GM10847 (cell line): ENCODE measurements around the gene AICDA.

ENCODE experiments used
- POLR2A ChIP-seq: IDR thresholded peaks from 2 replicates; pipeline ENCODE4 v1.6.1; 2011; ENCODE audit not compliant: insufficient read length; ENCODE audit errors: extremely low read depth

AICDA gene

GRCh38 chr12:8561011-8561410 lies 51.6 kb downstream of the AICDA start:
- no peak for TF ChIP-seq POLR2A

- no peak for TF ChIP-seq POLR2A
These were observed 53.0 kb downstream of the AICDA start for GRCh38 chr12:8559676-8560075.

- TF ChIP-seq POLR2A = no peak
These were observed 56.0 kb downstream of the AICDA start for GRCh38 chr12:8556531-8557097.

DNA sequence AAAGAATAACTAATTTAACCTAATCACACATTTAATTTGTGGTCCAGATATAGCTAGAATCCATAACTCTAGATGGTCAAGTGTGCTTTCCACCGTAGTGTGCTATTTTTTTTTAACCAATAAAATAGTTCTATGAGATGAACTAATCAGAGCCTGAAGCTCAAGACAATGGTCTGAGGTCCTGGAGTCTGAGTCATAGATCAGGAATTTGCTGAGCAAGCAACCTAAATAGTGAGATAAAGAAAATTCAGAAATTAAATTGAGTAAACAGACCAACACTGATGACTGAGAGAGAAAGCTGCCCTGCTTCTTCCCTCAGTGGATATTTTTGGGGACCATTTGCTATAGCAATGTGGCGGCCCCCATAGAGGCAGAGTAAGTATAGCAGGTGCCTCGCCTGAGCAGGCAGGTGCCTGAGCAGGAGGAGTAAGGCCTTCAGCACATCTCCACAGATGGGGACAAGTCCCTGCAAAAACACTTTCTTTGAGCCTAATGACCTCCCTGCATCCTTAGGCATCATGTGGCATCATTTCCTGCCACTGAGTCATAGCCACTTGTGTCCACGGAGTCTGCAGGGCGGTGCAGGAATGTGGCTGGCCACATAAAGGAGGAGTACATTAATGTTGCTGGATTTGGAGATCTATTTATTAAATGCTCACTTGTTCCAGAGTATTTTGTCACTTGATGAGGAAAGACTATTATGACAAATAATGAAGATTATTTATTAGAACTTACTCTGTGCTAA lies 58.0 kb downstream of the AICDA start:
- TF ChIP-seq POLR2A = no peak

- no peak for TF ChIP-seq POLR2A
These were observed 59.5 kb downstream of the AICDA start for GRCh38 chr12:8553088-8553627.
